Activated naive CD8-positive, alpha-beta T cell treated with anti-CD3 and anti-CD28 coated beads, Interleukin-2, amount 10 ng/mL, durations not matched to agents 7 days and 5 days (primary cell): Measurements from ENCODE around the gene SMIM13. TPM values are rescaled to one million over a fixed set of nuclear protein-coding genes. Genes with fewer than 3 reads are reported as not detected.
A peak's percentile ranks its signal among the peaks of the same experiment; 100 is the strongest.

Experiments
- ATAC-seq: fragments of 150-1000 bp; cut with Tn5 transposase; one replicate; pipeline ENCODE4 v1.10.0; 2021; ENCODE audit warnings: low read depth, moderate library complexity
- POLR2A ChIA-PET: fragments of 350-600 bp; sonication (Branson Sonifier 250); formaldehyde crosslinking; loops from one replicate; lab custom pipeline; 2021; ENCODE audit warnings: antibody characterized with exemption; lab: Charles Lee
- DNase-seq: peaks from one replicate; pipeline ENCODE4 v3.0.0; 2021
- H3K27ac Mint-ChIP-seq: one replicate; pipeline ENCODE4 v1.8.0; 2022; ENCODE audit warnings: mild to moderate bottlenecking, mixed read lengths
- H3K27me3 Mint-ChIP-seq: one replicate; pipeline ENCODE4 v1.8.0; 2022; ENCODE audit warnings: mild to moderate bottlenecking, moderate library complexity, mixed read lengths
- H3K36me3 Mint-ChIP-seq: one replicate; pipeline ENCODE4 v1.8.0; 2021; ENCODE audit warnings: mild to moderate bottlenecking, mixed read lengths
- H3K4me1 Mint-ChIP-seq: one replicate; pipeline ENCODE4 v1.8.0; 2021; ENCODE audit warnings: mixed read lengths
- H3K4me3 Mint-ChIP-seq: one replicate; pipeline ENCODE4 v1.8.0; 2022; ENCODE audit warnings: mild to moderate bottlenecking, moderate library complexity, mixed read lengths
- H3K9me3 Mint-ChIP-seq: one replicate; pipeline ENCODE4 v1.8.0; 2021; ENCODE audit warnings: mixed read lengths
- total RNA-seq, 2 experiments: library from RNA; stranded (reverse); gene quantifications; one replicate each; pipeline ENCODE4 v1.2.3, GENCODE V29; 2021

Gene SMIM13
- 1 to 10 TPM; 7.0 to 8.3 TPM for total RNA-seq

- peak; percentile 93 for DNase-seq
- peak; percentile 94 for ATAC-seq
- H3K27me3 Mint-ChIP-seq: no peaks in the 10 kb centered on the region
- peaks cover 21% of the 10 kb centered on the region for H3K4me1 Mint-ChIP-seq
- peak within 1 kb of the TSS; percentile 94 for H3K4me3 Mint-ChIP-seq
- H3K9me3 Mint-ChIP-seq: no peaks in the 10 kb centered on the region
- POLR2A ChIA-PET: interaction anchor here (0.6 to 1.5 kb wide), 6 partner anchors 105 to 449 kb away, joined by 3 to 5 read pairs (median 3); partner anchors contain the start of gene NEDD9
- H3K36me3 Mint-ChIP-seq: peaks cover 5% of the 10 kb centered on the region
- peak within 1 kb of the TSS; percentile 96 for H3K27ac Mint-ChIP-seq
Measured at GRCh38 chr6:11093626-11094410, at the start of gene SMIM13. Gene SMIM13, plus strand, starts transcription at chr6:11093834. Its CDS starts 480 bp downstream, at chr6:11094314.

DNA sequence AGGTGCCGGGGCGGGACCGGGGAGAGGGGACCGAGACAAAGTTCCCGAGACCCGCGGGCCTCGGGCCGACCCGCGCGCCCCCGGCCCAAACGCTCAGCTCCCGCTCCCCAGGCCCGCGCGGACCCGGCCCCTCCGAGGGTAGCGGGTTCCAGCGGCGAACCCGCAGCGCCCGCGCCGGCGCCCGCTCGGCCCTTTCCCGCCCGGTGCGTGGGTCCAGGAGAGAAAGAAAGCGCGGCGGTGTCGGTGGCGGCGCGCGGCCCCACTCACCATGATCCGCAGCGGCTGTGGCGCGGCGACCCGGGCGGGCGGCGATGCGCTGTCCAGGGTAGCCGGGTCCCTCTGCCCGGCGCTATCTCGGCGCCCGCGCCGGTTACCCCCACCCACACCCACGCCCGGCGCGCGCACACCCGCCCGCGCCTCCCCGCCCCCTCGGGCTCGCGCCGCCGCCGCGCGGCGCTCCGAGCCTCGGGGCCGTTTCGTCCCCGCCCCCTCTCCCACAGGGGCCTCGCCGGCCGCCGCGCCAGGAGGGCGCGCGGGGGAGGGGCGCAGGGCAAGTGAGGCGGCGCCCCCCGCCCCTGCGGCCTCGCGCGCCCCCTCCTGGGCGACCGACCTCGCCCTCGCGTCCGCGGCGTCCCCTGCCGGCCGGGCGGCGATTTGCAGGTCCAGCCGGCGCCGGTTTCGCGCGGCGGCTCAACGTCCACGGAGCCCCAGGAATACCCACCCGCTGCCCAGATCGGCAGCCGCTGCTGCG is 49.5 kb upstream of the SMIM13 start, which contains the start of gene ELOVL2:
TSS of gene ELOVL2 (minus strand) at position 345 of the 751 bp plus-strand sequence. CDS start at position 270, 75 bp downstream.
- peak; percentile 56 for DNase-seq
- H3K36me3 Mint-ChIP-seq: no peaks in the 10 kb centered on the region
- peaks cover 69% of the 10 kb centered on the region for H3K27me3 Mint-ChIP-seq
- H3K9me3 Mint-ChIP-seq: no peaks in the 10 kb centered on the region
- POLR2A ChIA-PET: no interaction called here
- H3K4me1 Mint-ChIP-seq: peaks cover 6% of the 10 kb centered on the region
- no peak within 1 kb of the TSS for H3K27ac Mint-ChIP-seq
- ATAC-seq: peak; percentile 68
- peak within 1 kb of the TSS; percentile 80 for H3K4me3 Mint-ChIP-seq

- ATAC-seq (no peak), DNase-seq (no peak)
- peaks cover 67% of the 10 kb centered on the region for H3K27me3 Mint-ChIP-seq
- H3K27ac Mint-ChIP-seq: no peak overlapping the region
- H3K36me3 Mint-ChIP-seq: no peaks in the 10 kb centered on the region
- H3K4me3 Mint-ChIP-seq: peak overlapping the region; percentile 80
- H3K9me3 Mint-ChIP-seq: no peaks in the 10 kb centered on the region
- POLR2A ChIA-PET: no interaction called here
- peaks cover 6% of the 10 kb centered on the region for H3K4me1 Mint-ChIP-seq
Measured at GRCh38 chr6:11044712-11045167, 48.9 kb upstream of the SMIM13 start.

- Mint-ChIP-seq H3K27ac (no peak overlapping the region), H3K9me3 (no peaks in the 10 kb centered on the region), H3K4me3 (no peak overlapping the region), H3K36me3 (no peaks in the 10 kb centered on the region), H3K4me1 (no peaks in the 10 kb centered on the region), H3K27me3 (peaks cover 40% of the 10 kb centered on the region)
- POLR2A ChIA-PET: no interaction called here
- ATAC-seq (no peak), DNase-seq (no peak)
Measured at GRCh38 chr6:11050731-11051130, 42.9 kb upstream of the SMIM13 start.

DNA sequence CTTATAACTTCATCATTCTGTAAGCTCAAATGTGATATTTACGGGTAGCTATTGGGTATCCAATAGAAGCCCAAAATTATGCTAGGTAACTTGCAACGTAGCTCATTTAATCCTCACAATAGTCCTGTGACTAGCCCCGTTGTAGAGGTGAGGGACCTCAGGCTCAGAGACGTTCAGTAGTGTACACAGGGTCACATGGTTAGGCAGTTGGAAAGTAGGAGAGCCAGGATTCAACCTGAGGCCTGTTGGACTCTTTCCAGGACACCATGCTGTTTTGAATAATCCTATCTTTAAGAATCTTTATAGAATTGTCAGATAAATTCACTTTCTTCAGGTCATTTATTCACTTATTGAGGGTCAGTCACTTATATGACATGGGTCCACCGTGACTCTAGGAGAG is 40.3 kb upstream of the SMIM13 start:
- ATAC-seq (no peak), DNase-seq (no peak)
- H3K9me3 Mint-ChIP-seq: no peaks in the 10 kb centered on the region
- H3K27me3 Mint-ChIP-seq: peaks cover 23% of the 10 kb centered on the region
- no peak overlapping the region for H3K4me3 Mint-ChIP-seq
- H3K27ac Mint-ChIP-seq: no peak overlapping the region
- no peaks in the 10 kb centered on the region for H3K4me1 Mint-ChIP-seq
- no peaks in the 10 kb centered on the region for H3K36me3 Mint-ChIP-seq
- POLR2A ChIA-PET: no interaction called here

DNA sequence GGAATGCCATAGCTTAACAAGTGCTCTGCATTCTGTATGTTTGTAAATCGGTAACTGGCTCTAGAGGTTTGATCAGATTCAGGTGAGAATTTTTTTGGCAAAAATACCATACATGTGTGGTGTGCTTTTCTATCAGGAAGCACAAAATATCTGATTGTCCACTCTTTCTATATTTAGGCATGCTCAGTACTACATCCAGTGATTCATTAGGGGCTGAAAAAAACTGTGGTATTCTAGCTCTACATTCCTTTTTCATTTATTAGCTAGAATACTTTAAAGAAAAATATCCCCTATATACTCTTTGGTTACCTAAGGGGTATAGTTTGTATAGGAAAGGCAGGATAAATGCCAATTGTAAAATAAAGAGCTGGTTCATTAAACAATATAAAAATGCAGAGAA is 38.9 kb upstream of the SMIM13 start:
- H3K36me3 Mint-ChIP-seq: no peaks in the 10 kb centered on the region
- H3K27ac Mint-ChIP-seq: no peak overlapping the region
- DNase-seq (no peak), ATAC-seq (no peak)
- H3K9me3 Mint-ChIP-seq: no peaks in the 10 kb centered on the region
- H3K4me3 Mint-ChIP-seq: no peak overlapping the region
- POLR2A ChIA-PET: no interaction called here
- H3K27me3 Mint-ChIP-seq: peaks cover 19% of the 10 kb centered on the region
- H3K4me1 Mint-ChIP-seq: no peaks in the 10 kb centered on the region

DNA sequence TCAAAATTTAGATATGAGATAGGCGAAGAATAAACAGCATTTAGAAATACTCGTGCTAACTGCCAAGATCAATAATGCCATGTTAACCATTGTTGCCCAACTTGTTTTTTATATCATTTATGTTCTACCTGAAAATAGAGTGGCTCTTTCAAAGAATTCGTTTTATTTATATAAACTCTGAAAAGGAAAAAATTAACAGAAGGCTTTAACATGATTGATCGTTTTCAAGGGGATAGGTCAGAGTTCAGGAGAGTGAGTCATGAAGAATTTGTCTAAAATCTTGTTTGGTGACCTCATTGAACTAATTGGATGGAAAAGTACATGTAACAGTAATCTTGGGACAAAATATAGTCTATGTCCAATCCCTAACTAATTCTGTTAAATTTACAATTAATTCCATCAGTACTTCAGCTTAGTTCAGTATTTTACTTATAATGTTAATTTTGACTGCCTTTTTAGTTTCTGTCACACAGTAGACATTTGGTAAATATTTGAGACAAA is 38.5 kb upstream of the SMIM13 start:
- H3K27ac Mint-ChIP-seq: no peak overlapping the region
- H3K4me3 Mint-ChIP-seq: no peak overlapping the region
- no peaks in the 10 kb centered on the region for H3K9me3 Mint-ChIP-seq
- POLR2A ChIA-PET: no interaction called here
- no peaks in the 10 kb centered on the region for H3K36me3 Mint-ChIP-seq
- DNase-seq (no peak), ATAC-seq (no peak)
- H3K27me3 Mint-ChIP-seq: peaks cover 15% of the 10 kb centered on the region
- no peaks in the 10 kb centered on the region for H3K4me1 Mint-ChIP-seq

- ATAC-seq (no peak), DNase-seq (no peak)
- no peak overlapping the region for H3K4me3 Mint-ChIP-seq
- peaks cover 16% of the 10 kb centered on the region for H3K27me3 Mint-ChIP-seq
- no peaks in the 10 kb centered on the region for H3K4me1 Mint-ChIP-seq
- no peak overlapping the region for H3K27ac Mint-ChIP-seq
- no peaks in the 10 kb centered on the region for H3K36me3 Mint-ChIP-seq
- H3K9me3 Mint-ChIP-seq: no peaks in the 10 kb centered on the region
- POLR2A ChIA-PET: no interaction called here
Measured at GRCh38 chr6:11056871-11057270, 36.8 kb upstream of the SMIM13 start.

- Mint-ChIP-seq H3K4me3 (no peak overlapping the region), H3K27me3 (peaks cover 22% of the 10 kb centered on the region), H3K4me1 (no peaks in the 10 kb centered on the region), H3K27ac (no peak overlapping the region), H3K9me3 (no peaks in the 10 kb centered on the region), H3K36me3 (no peaks in the 10 kb centered on the region)
- DNase-seq (no peak), ATAC-seq (no peak)
- POLR2A ChIA-PET: interaction anchor here (0.7 kb wide), 1 partner anchor 1569 kb away, joined by 6 read pairs; no protein-coding TSS in a partner anchor
Measured at GRCh38 chr6:11058406-11058805, 35.2 kb upstream of the SMIM13 start.

DNA sequence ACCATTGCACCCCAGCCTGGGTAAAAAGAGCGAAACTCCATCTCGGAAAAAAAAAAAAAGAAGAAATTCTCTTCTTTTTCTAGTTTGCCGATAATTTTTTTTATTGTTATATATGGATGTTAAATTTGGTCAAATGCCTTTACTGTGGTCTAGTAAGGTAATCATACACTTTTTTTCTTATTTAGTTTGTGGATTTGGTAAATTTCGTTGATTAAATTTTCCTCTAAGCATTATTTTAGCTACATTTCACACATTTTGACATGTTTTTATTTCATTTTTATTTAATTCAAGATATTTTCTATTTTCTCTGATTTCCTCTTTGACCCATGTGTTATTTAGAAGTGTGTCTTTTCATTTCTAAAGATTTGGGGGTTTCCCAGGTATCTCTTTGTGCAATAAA is 31.6 kb upstream of the SMIM13 start:
- POLR2A ChIA-PET: no interaction called here
- DNase-seq: no peak
- H3K9me3 Mint-ChIP-seq: no peaks in the 10 kb centered on the region
- H3K4me1 Mint-ChIP-seq: no peaks in the 10 kb centered on the region
- no peaks in the 10 kb centered on the region for H3K36me3 Mint-ChIP-seq
- H3K4me3 Mint-ChIP-seq: no peak overlapping the region
- H3K27ac Mint-ChIP-seq: no peak overlapping the region
- H3K27me3 Mint-ChIP-seq: peaks cover 21% of the 10 kb centered on the region
- no peak for ATAC-seq

GRCh38 chr6:11062715-11063114 is 30.9 kb upstream of the SMIM13 start:
- Mint-ChIP-seq H3K36me3 (no peaks in the 10 kb centered on the region), H3K4me3 (no peak overlapping the region)

GRCh38 chr6:11064836-11065235 is 28.8 kb upstream of the SMIM13 start:
- H3K36me3 Mint-ChIP-seq: no peaks in the 10 kb centered on the region
- POLR2A ChIA-PET: no interaction called here

More at GRCh38 chr6:11062715-11063114, 30.9 kb upstream of the SMIM13 start:
- Mint-ChIP-seq H3K27me3 (peaks cover 21% of the 10 kb centered on the region), H3K4me1 (no peaks in the 10 kb centered on the region), H3K9me3 (no peaks in the 10 kb centered on the region), H3K27ac (no peak overlapping the region)
- no peak for DNase-seq
- POLR2A ChIA-PET: no interaction called here
- no peak for ATAC-seq

GRCh38 chr6:11065436-11066202 is 28.0 kb upstream of the SMIM13 start:
- Mint-ChIP-seq H3K27me3 (peaks cover 21% of the 10 kb centered on the region), H3K27ac (no peak overlapping the region), H3K9me3 (no peaks in the 10 kb centered on the region), H3K4me3 (no peak overlapping the region), H3K36me3 (no peaks in the 10 kb centered on the region), H3K4me1 (no peaks in the 10 kb centered on the region)
- ATAC-seq (no peak), DNase-seq (no peak)
- POLR2A ChIA-PET: no interaction called here

More at GRCh38 chr6:11064836-11065235, 28.8 kb upstream of the SMIM13 start:
- Mint-ChIP-seq H3K27me3 (peaks cover 21% of the 10 kb centered on the region), H3K4me3 (no peak overlapping the region), H3K9me3 (no peaks in the 10 kb centered on the region), H3K4me1 (no peaks in the 10 kb centered on the region), H3K27ac (no peak overlapping the region)
- DNase-seq (no peak), ATAC-seq (no peak)
